Frontal cortex (tissue), 4 donors: ENCODE measurements around the gene IQSEC1. TPM values are rescaled to one million over a fixed set of nuclear protein-coding genes. Genes with fewer than 3 reads are reported as not detected.

ENCODE experiments used
- DNase-seq, 2 donors: peaks; one replicate each; pipeline ENCODE4 v3.0.0; 2012; ENCODE audit warnings: low spot score in 2 of 2
- FAIRE-seq: peaks from 2 replicates; lab custom pipeline; 2012; peaks lifted over from hg19 to GRCh38; lab: Jason Lieb, UNC
- total RNA-seq: library from RNA; depleted of rRNA; stranded (reverse); fragments of >200 nt; gene quantifications from one replicate; pipeline ENCODE4 v1.2.3, GENCODE V29; 2014
- donor health status: control.
- donor health status: control.
- donor health status: control.

The IQSEC1 gene
- total RNA-seq, 1 donor from 2014 or later, result 14.3 TPM

DNA sequence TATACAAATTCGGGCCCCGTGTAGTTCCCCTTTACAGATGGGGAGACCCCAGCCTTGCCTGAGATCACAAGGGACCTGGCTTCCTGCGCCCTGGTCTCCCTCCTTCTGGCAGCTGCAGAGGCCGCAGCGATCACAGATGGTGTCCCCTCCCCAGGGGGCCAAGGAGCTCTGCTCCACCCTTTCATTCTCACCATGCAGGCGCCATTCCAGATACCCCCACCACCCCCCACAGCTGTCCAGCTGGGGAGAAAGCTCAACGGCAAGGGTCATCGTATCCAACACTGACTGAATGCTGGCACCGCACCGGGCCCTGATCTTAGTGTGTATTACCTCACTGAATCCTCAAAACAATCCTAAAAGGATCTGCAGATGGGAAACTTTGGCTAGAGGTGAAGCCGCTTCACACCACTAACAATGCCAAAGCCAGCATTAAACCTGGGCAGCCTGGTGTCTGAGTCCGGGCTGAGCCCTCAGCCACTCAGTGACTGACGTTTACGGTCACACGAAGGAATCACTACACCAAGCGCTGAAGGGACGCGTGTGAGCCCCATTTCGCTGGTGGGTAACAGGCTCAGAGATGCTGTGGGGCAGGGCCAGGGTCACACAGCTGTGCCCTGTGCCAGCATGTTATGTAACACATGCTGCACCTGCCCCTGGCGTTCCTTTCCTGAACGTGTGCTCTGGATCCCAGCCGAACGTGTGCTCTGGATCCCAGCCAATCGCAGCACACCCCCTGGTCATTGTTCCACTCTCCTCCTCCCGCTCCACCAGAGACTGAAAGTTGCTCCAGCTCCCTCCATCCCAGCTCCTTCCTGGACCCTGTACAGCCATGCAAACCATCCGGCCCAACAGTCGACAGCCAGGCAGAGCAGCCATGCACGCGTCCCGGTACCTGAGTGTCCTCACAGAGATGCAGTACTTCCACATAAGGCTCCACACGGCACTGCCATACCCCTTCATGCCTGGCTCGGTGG, 51.8 kb downstream of the IQSEC1 start:
- no peak for DNase-seq
- FAIRE-seq, result no peak

DNA sequence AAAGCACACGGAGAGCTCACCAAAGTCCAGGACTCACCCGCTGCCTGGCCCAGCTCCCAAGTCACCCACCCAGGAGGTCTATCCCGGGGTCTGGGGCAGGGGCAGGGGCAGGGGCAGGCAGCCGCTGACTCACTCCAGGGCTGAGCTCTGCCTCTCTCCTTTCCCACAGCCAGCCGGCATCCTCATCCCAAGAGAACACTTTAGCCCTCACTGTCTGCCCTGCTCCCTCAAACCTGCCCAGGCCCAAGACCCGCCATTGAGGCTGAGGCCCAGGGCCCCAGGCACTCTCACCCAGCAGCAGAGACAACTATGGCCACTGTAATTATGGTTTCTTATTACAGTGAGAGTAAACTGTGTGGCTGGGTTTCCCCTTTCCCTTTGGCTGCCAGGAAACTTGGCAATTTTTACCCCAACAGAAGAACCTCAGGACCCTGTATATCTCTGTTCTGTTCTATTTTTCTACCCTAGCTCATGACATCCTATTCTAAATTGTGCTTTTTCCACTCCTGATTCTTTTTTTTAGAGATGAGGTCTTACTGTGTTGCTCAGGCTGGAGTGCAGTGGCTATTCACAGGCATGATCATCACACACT, 53.0 kb downstream of the IQSEC1 start:
- DNase-seq (no peak), FAIRE-seq (no peak)

DNA sequence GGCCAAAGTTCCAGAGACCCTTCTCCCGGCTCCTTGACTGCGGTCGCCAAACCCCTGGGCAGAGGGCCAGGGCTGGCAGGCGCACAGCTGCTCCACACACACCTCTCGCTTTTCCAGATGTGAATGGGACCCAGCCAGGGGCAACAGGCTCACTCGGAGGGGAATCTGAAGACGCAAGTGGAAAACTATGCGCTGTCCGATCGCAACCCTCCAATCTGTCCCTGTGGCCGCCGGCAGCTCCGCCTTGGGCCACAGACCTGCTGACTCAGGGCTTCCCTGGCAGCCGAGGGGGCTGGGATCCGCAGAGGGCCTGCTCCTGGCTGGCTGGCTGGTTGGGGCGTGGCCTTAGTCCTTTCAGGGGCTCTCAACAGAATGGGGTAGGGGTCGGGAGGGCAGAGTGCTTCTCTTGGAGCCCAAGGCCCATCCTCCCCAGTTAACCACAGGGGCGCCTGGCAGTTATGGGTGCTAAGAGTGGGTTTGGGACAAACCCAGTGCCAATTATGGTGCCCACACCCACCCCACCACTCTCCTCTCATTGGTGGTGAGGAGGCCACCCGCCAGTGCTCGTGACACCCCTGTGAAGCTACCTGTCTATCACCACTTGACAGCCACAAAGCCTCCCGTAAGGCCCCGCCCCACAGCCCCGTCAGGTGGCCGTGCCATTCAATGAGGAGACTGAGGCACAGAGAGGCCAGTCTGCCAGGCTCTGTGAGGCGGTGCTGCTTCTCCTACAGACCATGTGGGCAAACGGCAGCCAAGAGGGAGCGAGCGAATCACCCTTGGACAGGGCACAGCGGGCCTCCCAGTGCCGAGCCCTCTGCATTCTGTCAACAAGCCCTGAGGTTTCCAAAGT, 53.8 kb downstream of the IQSEC1 start:
- FAIRE-seq (no peak), DNase-seq (no peak)

DNA sequence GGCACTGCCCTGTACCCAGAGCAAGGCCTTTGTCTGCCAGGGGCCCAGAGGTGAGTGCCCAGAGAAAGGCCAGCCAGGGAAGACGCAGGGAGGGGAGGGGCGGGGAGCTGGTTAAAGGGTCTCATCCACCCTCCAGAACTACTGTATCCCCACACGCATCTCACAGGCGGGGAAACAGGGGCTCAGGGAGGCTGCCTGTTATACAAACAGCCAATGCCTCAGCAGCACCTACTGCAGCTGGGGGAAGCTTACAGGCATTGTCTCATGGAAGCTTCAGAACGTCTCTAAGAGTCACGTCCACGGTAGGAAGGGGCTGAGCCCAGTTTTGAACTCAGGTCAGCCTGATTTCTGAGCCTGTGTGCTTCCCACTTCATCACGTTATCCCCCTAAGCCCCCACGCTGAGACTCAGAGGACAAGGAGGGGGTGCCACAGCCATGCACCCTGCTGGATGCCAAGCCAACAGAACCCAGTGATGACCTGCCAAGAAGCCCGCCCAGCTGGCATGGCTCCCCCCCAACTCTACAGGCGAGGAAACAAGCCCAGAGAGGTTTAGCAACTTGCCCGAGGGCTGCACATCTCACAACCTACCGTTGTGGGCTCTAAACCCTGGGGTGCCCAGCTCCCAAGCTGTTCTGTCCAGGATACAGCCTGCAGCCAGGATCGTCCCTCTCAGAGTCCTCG, 54.5 kb downstream of the IQSEC1 start:
- DNase-seq (no peak), FAIRE-seq (no peak)

DNA sequence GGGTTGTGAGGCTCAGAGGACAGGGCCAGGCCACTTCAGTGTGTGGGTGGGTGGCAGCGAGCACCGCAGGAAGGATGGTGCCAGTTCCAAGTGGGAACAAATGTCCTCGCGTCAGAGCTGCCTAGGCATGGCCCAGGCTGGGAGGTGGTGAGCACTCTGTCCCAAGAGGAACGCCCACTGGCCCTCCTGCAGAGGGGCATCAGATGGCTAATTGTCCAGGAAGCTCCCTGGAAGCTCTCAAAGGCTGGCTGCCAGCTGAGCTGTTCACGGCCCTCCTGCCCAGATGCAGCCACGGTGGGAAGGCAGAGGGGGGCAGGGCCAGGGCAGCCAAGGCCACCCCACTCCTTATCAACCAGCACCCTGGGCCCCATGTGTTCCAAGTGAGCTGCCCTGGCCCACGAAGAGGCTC, 55.2 kb downstream of the IQSEC1 start:
- FAIRE-seq (no peak), DNase-seq (no peak)

DNA sequence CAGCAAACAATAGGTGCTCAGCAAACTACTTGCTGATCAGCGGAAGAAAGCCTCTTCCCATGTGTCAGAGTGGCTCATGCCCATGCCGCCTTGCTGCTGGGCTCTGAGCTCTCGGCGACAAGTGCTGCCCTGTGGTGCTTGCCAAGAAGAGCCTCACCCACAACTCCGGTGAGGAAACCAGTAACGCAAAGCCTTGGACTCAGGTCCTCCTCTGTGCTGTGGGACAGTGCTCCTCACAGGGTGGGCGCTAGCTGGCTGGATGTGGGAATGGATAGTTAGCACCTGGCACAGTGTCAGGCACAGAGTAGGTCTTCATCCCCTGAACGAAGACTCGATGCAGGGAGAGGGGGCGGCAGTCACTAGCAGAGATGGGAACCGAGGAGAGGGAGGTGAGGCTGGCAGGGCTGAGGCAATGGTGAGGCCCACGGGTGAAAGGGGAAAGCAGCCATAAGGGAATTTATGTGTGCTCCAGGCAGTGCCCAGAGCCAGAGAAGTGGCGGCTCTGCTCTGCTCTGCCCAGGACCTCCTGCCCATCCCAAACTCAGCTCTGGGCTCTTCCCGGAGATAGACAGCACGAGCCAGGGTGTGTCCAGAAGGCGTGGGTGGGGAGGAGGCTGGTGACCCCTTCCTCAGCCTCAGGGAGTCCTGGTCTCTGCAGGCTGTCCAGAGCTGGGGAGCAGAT, 55.7 kb downstream of the IQSEC1 start:
- no peak for DNase-seq
- no peak for FAIRE-seq

DNA sequence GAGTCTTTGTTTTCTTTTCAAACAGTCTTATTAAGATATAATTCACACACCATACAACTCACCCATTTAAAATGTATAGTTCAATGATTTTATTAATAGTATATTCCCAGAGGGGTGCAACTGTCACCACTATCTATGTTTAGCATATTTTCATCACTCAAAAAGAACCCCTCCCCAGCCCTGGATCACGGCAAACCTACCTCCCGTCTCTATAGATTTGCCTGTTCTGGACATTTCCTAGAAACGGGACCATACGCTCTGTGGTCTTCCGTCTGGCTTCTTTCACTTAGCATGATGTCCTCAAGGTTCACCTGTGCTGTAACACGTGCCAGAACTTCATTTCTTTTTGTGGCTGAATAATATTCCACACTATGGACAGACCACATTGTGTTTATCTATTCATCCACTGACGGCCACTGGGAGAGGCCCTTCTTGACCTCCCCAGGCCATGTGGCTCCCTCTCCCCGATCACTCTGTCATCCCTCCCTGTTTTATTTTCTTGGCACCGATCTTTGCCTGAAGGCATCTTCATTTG, 56.4 kb downstream of the IQSEC1 start:
- DNase-seq (no peak), FAIRE-seq (no peak)

DNA sequence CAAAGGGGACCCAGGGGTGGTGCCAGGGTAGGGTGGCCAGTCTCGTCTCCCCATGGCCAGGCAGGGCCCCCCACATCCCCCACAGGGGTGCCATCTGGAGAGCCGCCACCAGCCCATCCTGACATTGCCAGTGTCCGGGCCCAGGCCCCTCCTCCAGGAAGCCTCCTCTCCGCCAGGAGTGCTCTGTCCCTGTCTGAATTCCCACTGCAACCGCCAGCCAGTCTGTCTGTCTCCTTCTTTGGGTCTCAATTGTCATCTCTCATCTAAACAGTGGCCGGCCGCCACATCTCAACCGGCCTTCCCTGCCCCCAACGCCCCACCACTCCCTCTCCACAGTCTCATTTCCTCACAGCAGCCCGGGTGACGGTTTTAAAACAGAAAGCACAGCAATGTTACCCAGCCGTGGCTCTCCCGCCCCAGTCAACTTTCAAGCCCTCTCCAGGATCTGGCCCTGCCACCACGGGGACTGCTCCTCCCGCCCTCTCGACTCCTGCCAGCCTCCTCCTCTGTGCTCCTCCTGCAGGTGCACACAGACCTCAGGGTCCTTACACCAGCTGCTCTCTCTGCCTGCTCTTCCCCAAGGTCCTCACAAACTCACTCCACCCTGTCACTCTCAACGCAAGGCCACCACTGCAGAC, 57.0 kb downstream of the IQSEC1 start:
- no peak for FAIRE-seq
- no peak for DNase-seq

DNA sequence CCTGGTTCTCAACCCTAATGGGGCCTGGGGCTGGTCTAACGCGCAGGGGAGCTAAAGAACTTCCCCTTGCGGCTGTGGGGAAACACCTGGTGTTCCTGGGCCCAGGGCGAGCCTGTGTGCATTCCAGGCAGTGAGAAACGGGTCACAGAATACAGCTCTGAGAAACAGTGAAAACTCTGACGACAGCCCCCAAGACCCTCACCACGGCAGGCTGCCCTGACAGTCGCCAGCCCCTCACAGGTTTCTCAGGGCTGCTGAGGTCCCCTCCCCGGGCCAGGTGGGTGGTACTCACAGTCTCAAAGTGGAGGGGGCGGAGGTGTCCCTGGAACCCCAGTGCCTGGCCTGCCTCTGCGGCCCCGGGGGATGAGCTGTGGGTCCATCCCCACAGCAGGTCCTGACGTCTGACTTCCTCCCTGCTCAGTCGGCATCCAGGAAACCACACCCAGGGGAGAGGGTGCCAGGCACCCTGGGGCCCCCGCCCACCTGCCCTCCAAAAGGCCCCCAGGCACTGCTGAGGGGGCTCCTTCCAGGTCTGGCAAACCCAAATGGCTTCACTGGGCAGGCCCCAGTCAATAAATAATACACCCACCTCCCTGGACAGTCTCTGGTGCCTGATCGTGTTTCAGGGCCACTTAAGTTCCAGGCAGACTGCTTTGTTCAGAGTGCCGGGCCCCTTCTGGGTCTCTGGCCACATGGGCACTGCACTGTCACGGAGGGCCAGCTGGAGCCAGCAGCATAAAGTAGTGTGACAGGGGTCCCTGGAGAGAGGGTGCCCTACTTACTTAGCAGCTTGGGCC, 57.7 kb downstream of the IQSEC1 start:
- DNase-seq (no peak), FAIRE-seq (no peak)

DNA sequence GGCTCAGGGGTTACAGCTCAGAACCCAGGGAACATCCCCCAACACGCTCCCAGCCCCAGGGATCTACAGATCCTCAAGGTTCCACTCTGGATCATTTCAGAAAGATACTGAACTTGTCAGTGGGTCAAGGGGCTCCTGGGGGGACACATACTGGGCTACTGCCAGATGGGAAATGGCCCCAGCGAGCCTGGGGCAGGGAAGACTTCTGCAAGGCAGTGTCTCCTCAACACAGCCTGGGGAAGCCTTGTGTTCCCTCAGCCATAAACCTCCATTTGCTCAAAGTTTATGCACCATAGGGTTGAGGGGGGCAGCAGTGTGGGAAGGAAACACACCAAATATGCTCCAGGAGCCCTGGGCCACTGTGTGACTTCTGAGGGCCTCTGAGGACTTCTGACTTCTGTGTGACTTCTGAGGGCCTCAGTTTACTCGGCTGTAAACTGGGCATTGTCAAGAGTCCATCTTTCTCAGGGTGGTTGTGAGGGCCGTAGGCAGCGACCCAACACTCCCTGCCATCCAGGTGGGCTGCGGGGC, 58.4 kb downstream of the IQSEC1 start:
- no peak for DNase-seq
- no peak for FAIRE-seq

DNA sequence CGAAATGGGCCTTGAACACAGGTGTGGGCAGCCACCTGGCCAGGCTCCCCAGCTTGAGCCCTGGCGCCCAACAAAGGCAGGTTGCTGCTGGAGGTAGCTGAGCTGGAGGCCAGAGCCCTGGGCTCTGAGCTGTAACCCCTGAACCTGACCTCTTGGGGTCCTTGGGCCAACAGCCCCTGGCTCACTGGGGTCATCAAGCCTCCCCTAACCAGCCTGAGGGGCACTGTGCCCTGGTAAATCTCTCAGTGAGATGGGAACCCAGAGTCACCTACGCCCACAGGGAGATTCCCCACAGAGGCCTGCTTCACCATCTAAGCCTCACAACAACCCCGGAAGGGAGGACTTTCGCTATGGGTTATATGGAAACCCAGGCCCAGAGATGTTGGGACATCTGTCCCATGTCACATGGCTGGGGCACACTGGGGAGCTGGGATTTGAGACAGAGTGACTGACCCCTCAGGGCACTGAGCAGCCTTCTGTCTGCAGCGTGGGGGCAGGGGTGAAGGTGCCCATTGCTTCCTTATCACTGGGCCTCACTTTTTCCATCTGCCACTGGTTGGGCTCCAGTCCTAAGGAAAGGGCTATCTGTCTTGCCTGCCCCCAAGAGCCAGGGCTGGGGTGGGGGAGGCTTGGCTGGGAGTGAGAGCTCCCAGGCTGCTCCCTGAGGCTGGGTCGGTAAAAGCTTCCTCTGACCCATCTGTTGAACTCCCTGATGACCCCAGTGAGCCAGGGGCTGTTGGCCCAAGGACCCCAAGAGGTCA, 59.1 kb downstream of the IQSEC1 start:
- DNase-seq, result no peak
- FAIRE-seq, result no peak

DNA sequence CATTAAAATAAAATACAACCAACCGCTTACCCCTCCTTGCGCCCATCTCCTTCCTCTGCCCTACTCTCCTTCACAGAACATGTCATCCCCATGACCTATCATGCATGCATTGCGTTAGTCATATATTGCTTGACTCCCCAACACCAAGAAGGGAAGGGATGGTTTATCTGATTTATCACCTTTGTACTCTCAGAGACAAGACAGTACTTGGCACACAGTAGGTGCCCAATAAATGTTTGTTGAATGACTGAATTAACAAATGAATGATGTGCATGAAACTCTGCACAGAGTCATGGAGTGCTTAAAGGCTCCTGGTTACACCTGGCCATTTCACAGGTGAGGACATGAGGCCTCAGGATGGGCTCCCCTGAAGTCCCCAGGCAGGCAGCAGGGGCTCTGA, 59.7 kb downstream of the IQSEC1 start:
- DNase-seq (no peak), FAIRE-seq (no peak)

DNA sequence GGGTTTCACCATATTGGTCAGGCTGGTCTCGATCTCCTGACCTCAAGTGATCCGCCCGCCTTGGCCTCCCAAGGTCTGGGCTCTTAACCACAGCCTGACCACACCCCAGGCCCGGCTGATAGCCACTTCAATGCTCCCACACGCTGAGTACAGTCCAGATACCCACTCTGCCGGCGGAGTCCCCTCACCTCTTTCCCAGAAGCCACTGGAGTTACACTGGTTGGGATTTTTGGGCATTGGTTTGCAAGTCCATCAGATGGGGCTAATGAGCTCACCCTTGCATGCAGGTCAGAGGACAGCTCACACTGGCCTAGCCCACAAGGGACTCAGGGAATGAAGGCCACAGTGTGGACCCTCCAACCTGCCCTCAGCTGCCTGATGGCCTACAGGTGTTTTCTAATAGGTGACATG, 60.1 kb downstream of the IQSEC1 start:
- DNase-seq (no peak), FAIRE-seq (no peak)

DNA sequence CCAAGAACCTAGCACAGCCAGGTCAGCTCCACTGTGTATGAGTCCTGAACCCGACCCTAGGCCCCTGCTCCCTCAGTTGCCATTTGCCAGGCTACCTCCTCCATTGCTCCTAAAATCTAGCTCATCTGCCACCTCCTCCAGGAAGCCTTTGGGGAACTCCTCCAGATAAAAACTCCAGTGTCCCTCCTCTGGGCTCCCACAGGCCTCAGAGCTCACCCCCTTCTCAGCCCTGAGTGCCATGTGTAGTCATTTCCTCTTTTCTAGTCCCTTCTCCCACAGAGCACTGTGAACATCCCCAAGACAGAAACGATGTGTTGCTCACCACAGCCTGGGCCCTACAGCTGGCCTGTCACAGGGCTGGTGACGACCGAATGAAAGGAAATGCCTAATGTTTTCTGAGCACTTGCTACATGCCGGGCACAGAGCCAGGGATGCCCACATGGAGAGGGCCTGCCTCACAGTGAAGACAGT, 61.0 kb downstream of the IQSEC1 start:
- DNase-seq (no peak), FAIRE-seq (no peak)

DNA sequence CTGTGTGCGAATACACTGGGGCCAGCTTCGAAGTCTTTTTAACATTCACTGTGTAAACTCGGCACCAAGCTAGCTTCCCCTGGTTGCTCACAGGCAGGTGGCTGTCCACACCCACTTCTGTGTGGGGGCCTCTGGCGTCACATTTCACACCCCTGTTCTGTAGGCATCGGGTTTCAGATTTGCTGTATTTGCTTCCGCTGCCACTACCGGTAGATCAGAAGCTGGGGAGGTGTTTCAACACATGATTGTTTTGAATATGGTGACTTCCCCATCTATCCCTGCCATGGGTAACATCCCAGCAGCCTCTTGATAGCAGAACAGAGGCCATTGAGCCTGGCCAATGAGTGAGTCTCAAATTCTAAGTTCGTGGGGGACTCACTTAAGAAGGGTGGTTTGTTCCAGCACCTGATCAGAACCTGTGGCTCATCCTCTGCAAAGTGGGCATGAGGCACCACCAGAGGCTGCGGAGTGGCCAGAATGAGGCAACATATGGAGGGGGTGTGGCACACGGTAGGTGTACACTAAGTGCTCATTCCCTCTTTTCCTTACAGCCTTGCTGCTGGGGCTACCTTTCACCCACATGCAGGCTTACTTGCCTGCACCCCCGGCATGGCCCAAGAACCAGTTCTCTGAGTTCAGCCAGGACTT, 61.5 kb downstream of the IQSEC1 start:
- FAIRE-seq (no peak), DNase-seq (no peak)
